SK-N-SH treated with all-trans-retinoic acid at 6 μM for 48 hours (cell line): Measurements from ENCODE around the gene RRP12.

Experiments used
- ATAC-seq: fragments of 200-7000 bp; cut with Tn5 transposase; 3 replicates; pipeline ENCODE4 v1.9.1; 2020; ENCODE audit warnings: mild to moderate bottlenecking, moderate library complexity
- ARNTL ChIP-seq: fragments of 450-650 bp; formaldehyde crosslinking; IDR thresholded peaks from 2 replicates; pipeline ENCODE4 v1.5.0; 2020; ENCODE audit warnings: low read depth, mild to moderate bottlenecking, moderate library complexity, borderline replicate concordance
- BACH2 ChIP-seq: fragments of 250-450 bp; sonication (Bioruptor Pico); IDR thresholded peaks from 2 replicates; pipeline ENCODE4 v1.9.0; 2021; ENCODE audit warnings: mild to moderate bottlenecking, borderline replicate concordance
- CSDC2 ChIP-seq: fragments of 250-450 bp; sonication (Bioruptor Pico); IDR thresholded peaks from 2 replicates; pipeline ENCODE4 v1.5.0; 2020; ENCODE audit warnings: mild to moderate bottlenecking, moderate library complexity
- ESRRG ChIP-seq: fragments of 250-450 bp; sonication (Bioruptor Pico); IDR thresholded peaks from 2 replicates; pipeline ENCODE4 v1.6.1; 2021; ENCODE audit warnings: mild to moderate bottlenecking
- GLIS3 ChIP-seq: fragments of 250-450 bp; sonication (Bioruptor Pico); IDR thresholded peaks from 2 replicates; pipeline ENCODE4 v1.5.0; 2020; ENCODE audit warnings: mild to moderate bottlenecking, moderate library complexity
- ISL1 ChIP-seq: fragments of 250-450 bp; sonication (Bioruptor Pico); IDR thresholded peaks from 2 replicates; pipeline ENCODE4 v2.1.2; 2022; ENCODE audit warnings: mild to moderate bottlenecking, moderate library complexity
- OSR1 ChIP-seq: fragments of 250-450 bp; sonication (Bioruptor Pico); IDR thresholded peaks from 2 replicates; pipeline ENCODE4 v1.8.0; 2022; ENCODE audit warnings: moderate library complexity, mild to moderate bottlenecking, inconsistent platforms
- PPARA ChIP-seq: fragments of 250-450 bp; sonication (Bioruptor Pico); IDR thresholded peaks from 2 replicates; pipeline ENCODE4 v1.5.0; 2020; ENCODE audit warnings: mild to moderate bottlenecking, borderline replicate concordance
- RARB ChIP-seq: fragments of 250-450 bp; sonication (Bioruptor Pico); IDR thresholded peaks from 2 replicates; pipeline ENCODE4 v1.8.0; 2021; ENCODE audit warnings: mild to moderate bottlenecking, moderate library complexity
- SNAI2 ChIP-seq: fragments of 250-450 bp; sonication (Bioruptor Pico); IDR thresholded peaks from 2 replicates; pipeline ENCODE4 v1.5.0; 2020; ENCODE audit warnings: mild to moderate bottlenecking, moderate library complexity
- TCF4 ChIP-seq: fragments of 250-450 bp; sonication (Bioruptor Pico); IDR thresholded peaks from 2 replicates; pipeline ENCODE4 v1.8.0; 2021; ENCODE audit warnings: mild to moderate bottlenecking, moderate library complexity, borderline replicate concordance
- TOX ChIP-seq: fragments of 250-450 bp; sonication (Bioruptor Pico); IDR thresholded peaks from 2 replicates; pipeline ENCODE4 v1.8.0; 2021; ENCODE audit warnings: mild to moderate bottlenecking, moderate library complexity, borderline replicate concordance
- ZFP30 ChIP-seq: fragments of 450-650 bp; formaldehyde crosslinking; IDR thresholded peaks from 2 replicates; pipeline ENCODE4 v1.5.0; 2022; ENCODE audit warnings: mild to moderate bottlenecking, moderate library complexity
- ZNF565 ChIP-seq: fragments of 450-650 bp; formaldehyde crosslinking; conservative IDR thresholded peaks from 2 replicates; pipeline ENCODE4 v1.5.0; 2020; ENCODE audit warnings: low read depth, mild to moderate bottlenecking, moderate library complexity
- ZNF70 ChIP-seq: fragments of 450-650 bp; formaldehyde crosslinking; IDR thresholded peaks from 2 replicates; pipeline ENCODE4 v1.5.0; 2020; ENCODE audit warnings: mild to moderate bottlenecking, moderate library complexity
- ZNF8 ChIP-seq: fragments of 450-650 bp; formaldehyde crosslinking; IDR thresholded peaks from 2 replicates; pipeline ENCODE4 v1.5.0; 2020; ENCODE audit warnings: mild to moderate bottlenecking, moderate library complexity
- TF ChIP-seq, protein P1 (sequence below): fragments of 250-450 bp; sonication (Bioruptor Pico); IDR thresholded peaks from 2 replicates; pipeline ENCODE4 v1.5.1; 2020; ENCODE audit warnings: low read depth, mild to moderate bottlenecking, moderate library complexity
- TF ChIP-seq, protein P2 (sequence below): fragments of 250-450 bp; sonication (Bioruptor Pico); IDR thresholded peaks from 2 replicates; pipeline ENCODE4 v1.8.0; 2020; ENCODE audit warnings: mild to moderate bottlenecking, moderate library complexity, borderline replicate concordance
- TF ChIP-seq, protein P3 (sequence below): fragments of 250-450 bp; sonication (Bioruptor Pico); IDR thresholded peaks from 2 replicates; pipeline ENCODE4 v1.8.0; 2021; ENCODE audit warnings: low read depth, mild to moderate bottlenecking, moderate library complexity, borderline replicate concordance
- TF ChIP-seq, protein P4 (sequence below): fragments of 250-450 bp; sonication (Bioruptor Pico); IDR thresholded peaks from 2 replicates; pipeline ENCODE4 v1.5.0; 2020; ENCODE audit warnings: mild to moderate bottlenecking, moderate library complexity

Gene RRP12

DNA sequence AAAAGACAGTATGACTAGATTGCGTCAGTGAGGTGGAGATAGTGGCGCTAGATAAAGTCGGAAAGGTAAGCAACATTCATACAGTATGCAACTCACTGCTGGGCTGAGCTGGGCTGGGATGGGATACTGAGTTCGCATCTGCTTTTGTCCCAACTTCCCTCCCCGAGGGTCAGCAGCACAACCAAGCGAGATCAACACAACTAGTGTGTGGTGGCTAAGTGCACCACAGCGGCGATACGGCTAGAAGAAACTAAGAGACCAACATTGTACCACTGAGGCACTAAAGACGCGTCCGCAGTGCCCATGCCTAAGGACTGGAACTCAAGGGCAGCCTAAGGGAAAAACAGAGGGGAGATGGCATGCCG is 44.2 kb upstream of the RRP12 start:
- ATAC-seq, result peak; percentile 7
- no peak for TF ChIP-seq GLIS3 (CRISPR knock-in tag)

DNA sequence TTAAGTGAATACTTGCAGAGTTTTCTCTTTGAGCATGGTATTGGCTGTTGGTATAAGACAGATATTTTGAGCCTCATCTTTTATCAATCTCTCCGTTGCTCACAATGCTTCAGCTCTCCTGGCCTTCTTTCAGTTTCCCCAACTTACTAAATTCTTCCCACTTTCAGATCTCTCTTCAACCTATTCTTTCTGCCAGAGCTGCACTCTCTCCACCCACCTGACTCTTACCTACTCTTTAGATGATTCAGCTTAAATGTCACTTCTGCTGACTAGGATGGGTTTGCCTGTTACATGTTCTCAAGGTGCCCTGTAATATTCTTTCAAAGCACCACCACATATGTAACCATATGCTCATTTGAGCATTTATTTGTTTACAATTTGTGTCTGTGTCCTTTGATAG is 43.1 kb upstream of the RRP12 start:
- no peak for TF ChIP-seq ZFP30 (CRISPR knock-in tag)
- TF ChIP-seq ZNF565, result no peak
- TF ChIP-seq ISL1 (CRISPR knock-in tag), result no peak
- TF ChIP-seq ARNTL, result no peak
- TF ChIP-seq CSDC2 (CRISPR knock-in tag), result no peak
- TF ChIP-seq OSR1 (CRISPR knock-in tag), result no peak
- TF ChIP-seq, protein P1, sequence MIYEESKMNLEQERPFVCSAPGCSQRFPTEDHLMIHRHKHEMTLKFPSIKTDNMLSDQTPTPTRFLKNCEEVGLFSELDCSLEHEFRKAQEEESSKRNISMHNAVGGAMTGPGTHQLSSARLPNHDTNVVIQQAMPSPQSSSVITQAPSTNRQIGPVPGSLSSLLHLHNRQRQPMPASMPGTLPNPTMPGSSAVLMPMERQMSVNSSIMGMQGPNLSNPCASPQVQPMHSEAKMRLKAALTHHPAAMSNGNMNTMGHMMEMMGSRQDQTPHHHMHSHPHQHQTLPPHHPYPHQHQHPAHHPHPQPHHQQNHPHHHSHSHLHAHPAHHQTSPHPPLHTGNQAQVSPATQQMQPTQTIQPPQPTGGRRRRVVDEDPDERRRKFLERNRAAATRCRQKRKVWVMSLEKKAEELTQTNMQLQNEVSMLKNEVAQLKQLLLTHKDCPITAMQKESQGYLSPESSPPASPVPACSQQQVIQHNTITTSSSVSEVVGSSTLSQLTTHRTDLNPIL (CRISPR knock-in tag), result no peak
- TF ChIP-seq GLIS3 (CRISPR knock-in tag), result no peak
- TF ChIP-seq, protein P2, sequence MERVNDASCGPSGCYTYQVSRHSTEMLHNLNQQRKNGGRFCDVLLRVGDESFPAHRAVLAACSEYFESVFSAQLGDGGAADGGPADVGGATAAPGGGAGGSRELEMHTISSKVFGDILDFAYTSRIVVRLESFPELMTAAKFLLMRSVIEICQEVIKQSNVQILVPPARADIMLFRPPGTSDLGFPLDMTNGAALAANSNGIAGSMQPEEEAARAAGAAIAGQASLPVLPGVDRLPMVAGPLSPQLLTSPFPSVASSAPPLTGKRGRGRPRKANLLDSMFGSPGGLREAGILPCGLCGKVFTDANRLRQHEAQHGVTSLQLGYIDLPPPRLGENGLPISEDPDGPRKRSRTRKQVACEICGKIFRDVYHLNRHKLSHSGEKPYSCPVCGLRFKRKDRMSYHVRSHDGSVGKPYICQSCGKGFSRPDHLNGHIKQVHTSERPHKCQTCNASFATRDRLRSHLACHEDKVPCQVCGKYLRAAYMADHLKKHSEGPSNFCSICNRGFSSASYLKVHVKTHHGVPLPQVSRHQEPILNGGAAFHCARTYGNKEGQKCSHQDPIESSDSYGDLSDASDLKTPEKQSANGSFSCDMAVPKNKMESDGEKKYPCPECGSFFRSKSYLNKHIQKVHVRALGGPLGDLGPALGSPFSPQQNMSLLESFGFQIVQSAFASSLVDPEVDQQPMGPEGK (CRISPR knock-in tag), result no peak
- TF ChIP-seq ZNF8, result no peak
- no peak for TF ChIP-seq TCF4 (CRISPR knock-in tag)
- no peak for TF ChIP-seq PPARA (CRISPR knock-in tag)
- no peak for TF ChIP-seq TOX (CRISPR knock-in tag)
- TF ChIP-seq, protein P3, sequence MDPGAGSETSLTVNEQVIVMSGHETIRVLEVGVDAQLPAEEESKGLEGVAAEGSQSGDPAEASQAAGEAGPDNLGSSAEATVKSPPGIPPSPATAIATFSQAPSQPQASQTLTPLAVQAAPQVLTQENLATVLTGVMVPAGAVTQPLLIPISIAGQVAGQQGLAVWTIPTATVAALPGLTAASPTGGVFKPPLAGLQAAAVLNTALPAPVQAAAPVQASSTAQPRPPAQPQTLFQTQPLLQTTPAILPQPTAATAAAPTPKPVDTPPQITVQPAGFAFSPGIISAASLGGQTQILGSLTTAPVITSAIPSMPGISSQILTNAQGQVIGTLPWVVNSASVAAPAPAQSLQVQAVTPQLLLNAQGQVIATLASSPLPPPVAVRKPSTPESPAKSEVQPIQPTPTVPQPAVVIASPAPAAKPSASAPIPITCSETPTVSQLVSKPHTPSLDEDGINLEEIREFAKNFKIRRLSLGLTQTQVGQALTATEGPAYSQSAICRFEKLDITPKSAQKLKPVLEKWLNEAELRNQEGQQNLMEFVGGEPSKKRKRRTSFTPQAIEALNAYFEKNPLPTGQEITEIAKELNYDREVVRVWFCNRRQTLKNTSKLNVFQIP (CRISPR knock-in tag), result no peak
- TF ChIP-seq, protein P4, sequence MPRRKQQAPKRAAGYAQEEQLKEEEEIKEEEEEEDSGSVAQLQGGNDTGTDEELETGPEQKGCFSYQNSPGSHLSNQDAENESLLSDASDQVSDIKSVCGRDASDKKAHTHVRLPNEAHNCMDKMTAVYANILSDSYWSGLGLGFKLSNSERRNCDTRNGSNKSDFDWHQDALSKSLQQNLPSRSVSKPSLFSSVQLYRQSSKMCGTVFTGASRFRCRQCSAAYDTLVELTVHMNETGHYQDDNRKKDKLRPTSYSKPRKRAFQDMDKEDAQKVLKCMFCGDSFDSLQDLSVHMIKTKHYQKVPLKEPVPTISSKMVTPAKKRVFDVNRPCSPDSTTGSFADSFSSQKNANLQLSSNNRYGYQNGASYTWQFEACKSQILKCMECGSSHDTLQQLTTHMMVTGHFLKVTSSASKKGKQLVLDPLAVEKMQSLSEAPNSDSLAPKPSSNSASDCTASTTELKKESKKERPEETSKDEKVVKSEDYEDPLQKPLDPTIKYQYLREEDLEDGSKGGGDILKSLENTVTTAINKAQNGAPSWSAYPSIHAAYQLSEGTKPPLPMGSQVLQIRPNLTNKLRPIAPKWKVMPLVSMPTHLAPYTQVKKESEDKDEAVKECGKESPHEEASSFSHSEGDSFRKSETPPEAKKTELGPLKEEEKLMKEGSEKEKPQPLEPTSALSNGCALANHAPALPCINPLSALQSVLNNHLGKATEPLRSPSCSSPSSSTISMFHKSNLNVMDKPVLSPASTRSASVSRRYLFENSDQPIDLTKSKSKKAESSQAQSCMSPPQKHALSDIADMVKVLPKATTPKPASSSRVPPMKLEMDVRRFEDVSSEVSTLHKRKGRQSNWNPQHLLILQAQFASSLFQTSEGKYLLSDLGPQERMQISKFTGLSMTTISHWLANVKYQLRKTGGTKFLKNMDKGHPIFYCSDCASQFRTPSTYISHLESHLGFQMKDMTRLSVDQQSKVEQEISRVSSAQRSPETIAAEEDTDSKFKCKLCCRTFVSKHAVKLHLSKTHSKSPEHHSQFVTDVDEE (CRISPR knock-in tag), result no peak
- no peak for TF ChIP-seq ESRRG
- no peak for TF ChIP-seq BACH2
- no peak for TF ChIP-seq RARB (CRISPR knock-in tag)
- no peak for TF ChIP-seq SNAI2 (CRISPR knock-in tag)
- TF ChIP-seq ZNF70 (CRISPR knock-in tag), result no peak
- TF ChIP-seq, all 23 proteins: peak for 0
- ATAC-seq, result no peak

DNA sequence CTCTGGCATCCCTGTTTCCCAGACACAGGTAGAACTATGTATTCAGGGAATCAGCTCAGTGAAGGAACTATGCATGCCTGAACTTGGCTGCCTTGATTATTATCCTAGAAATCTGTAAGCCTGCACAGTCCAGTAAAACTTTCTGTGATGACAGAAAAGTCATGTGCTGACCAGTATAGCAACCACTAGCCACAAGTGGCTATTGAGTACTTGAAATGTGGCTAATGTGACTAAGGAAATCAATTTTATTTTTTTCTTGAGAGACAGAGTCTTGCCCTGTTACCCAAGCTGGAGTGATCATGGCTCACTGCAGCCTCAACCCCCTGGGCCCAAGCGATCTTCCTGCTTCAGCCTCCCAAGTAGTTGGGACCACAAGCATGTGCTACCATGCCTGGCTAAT is 41.1 kb upstream of the RRP12 start:
- no peak for TF ChIP-seq TCF4 (CRISPR knock-in tag)
- TF ChIP-seq RARB (CRISPR knock-in tag), result no peak
- ATAC-seq, result no peak

DNA sequence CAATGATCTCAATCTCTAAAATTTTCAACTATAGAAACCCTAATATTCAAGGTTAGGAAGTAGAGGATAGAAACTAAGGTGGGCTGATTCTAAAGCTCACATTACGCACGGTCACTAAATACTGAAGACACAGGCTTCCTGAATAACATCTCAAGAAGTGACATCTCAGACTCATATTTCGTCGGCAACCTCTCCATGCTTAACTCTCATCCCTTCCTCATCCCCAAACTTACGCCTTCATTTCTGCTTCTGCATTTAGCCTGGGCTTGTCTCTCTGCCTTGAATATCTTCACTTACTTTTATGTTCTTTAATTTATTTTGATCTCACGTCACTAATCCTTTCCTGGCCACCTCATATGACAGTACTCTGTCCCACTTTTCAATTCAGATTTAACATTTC is 34.1 kb upstream of the RRP12 start:
- TF ChIP-seq ZNF565, result no peak
- TF ChIP-seq BACH2, result no peak
- ATAC-seq, result no peak

DNA sequence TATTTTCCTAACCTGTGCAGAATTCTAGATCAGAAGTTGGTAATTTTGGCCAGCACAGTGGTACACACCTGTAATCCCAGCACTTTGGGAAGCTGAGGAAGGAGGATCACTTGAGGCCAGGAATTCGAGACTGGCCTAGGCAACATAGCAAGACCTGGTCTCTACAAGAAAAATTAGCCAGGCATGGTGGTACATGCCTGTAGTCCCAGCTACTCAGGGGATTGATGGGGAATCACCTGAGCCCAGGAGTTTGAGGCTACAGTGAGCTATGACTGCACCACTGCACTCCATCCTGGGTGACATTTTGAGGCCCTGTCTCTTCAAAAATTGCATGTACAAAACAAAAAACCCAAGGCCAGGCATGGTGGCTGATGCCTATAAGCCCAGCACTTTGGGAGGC is 33.4 kb upstream of the RRP12 start:
- TF ChIP-seq ISL1 (CRISPR knock-in tag) (no peak), ZNF70 (CRISPR knock-in tag) (no peak), CSDC2 (CRISPR knock-in tag) (no peak), OSR1 (CRISPR knock-in tag) (no peak)
- TF ChIP-seq, protein P3 (CRISPR knock-in tag), result no peak
- ATAC-seq, result peak; percentile 13; the same call in 1 of the 3 replicates
